Measurements from ENCODE around the gene IDI2.
"Not testable (repeated sequence)": the region's sequence is repeated elsewhere in the genome, so short reads cannot be mapped to it uniquely, and the experiment has no call there.

Gene IDI2

DNA sequence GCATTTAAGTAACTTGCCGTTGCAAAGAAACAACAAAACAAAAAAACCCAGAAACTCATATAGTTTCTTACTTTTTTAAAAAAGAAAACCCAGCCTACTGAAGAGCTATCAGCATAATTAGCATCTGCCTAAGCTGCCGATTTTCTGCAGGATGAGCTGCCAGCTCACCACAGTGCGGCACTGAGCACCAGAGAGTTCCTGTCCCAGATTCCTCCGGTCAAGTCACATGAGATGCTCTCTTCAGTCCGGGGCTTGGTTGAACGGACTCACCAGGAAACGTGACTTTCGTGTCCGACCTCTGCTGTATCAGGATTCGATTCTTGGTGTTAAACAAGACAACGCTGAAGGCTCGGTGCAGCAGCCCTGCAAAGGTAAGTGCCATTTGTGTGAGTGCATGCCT lies 3.2 kb downstream of the IDI2 start:
- no peak for DNase-seq (ENCODE audit: low read depth)
- H3K4me3 ChIP-seq (ENCODE audit: low read depth, low read length), result no peak overlapping the region
- TF ChIP-seq, protein P1, sequence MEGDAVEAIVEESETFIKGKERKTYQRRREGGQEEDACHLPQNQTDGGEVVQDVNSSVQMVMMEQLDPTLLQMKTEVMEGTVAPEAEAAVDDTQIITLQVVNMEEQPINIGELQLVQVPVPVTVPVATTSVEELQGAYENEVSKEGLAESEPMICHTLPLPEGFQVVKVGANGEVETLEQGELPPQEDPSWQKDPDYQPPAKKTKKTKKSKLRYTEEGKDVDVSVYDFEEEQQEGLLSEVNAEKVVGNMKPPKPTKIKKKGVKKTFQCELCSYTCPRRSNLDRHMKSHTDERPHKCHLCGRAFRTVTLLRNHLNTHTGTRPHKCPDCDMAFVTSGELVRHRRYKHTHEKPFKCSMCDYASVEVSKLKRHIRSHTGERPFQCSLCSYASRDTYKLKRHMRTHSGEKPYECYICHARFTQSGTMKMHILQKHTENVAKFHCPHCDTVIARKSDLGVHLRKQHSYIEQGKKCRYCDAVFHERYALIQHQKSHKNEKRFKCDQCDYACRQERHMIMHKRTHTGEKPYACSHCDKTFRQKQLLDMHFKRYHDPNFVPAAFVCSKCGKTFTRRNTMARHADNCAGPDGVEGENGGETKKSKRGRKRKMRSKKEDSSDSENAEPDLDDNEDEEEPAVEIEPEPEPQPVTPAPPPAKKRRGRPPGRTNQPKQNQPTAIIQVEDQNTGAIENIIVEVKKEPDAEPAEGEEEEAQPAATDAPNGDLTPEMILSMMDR (conservative IDR thresholded peaks at IDR 0.05; ENCODE audit: low read depth, low read length), result no peak

DNA sequence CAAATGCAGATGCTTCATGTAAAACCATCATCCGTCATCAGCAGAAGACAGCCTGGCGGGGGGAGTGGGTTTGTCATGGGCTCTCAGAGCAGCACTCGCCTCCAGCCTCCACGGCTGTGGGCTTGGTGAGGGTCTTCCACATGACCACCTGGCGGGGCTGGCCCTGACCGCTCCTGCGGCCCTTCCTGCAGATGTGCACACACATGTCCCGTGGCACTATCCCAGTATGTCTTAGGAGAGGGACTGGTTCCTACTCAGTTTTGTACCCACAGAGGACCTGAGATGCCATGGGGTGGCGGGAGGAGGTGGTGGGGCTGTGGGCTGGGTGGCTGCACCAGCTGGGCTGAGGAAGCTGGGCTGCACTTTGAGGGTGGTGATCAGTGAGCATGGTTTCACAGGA lies 4.7 kb downstream of the IDI2 start:
- H3K4me3 ChIP-seq (ENCODE audit: low read depth, low read length), result no peak overlapping the region
- TF ChIP-seq, protein P1 (conservative IDR thresholded peaks at IDR 0.05; ENCODE audit: low read depth, low read length), result no peak

DNA sequence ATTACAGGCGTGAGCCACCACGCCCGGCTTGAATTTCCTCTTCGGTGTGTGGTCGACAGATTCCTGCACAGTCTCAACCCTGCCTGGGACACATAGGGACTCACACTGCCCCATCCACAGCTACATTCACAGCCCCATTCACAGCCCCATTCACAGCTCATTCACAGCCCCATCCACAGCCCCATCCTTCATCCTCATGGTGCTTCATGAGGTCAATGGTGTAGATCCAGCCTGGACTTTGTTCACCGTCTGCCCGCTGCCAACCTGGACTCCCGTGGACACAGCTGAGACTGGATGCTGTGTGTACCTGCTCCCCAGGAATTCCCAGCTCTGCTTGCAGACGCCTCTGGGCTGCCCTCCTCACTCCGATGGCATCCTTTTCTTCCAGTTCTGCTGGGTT lies 5.2 kb downstream of the IDI2 start:
- DNase-seq (ENCODE audit: low read depth), result no peak
- TF ChIP-seq, protein P1 (conservative IDR thresholded peaks at IDR 0.05; ENCODE audit: low read depth, low read length), result no peak
- no peak overlapping the region for H3K4me3 ChIP-seq (ENCODE audit: low read depth, low read length)

More for the DNA sequence above, 4.7 kb downstream of the IDI2 start:
- no peak for DNase-seq (ENCODE audit: low read depth)

DNA sequence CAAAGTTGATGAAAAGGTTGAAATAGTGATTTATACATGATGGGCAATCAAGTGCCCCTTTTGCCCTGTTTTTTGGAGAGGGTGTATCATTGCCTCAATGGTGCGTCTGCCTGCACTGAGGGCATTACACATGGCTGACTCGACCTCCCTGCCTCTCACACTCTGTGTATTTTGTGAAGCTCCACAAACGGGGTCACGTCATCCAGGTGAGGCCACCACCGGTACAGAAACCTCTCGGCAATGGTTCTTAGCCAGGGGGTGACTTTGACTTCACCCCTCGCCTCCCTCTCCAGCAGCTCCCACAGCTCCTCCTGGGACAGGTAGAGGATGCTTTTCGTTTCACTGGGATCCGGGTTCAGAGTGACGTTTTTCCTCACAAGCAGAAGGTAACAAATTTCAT lies 6.3 kb downstream of the IDI2 start:
- no peak overlapping the region for H3K4me3 ChIP-seq (ENCODE audit: low read depth, low read length)
- DNase-seq (ENCODE audit: low read depth), result no peak
- TF ChIP-seq, protein P1 (conservative IDR thresholded peaks at IDR 0.05; ENCODE audit: low read depth, low read length), result no peak

DNA sequence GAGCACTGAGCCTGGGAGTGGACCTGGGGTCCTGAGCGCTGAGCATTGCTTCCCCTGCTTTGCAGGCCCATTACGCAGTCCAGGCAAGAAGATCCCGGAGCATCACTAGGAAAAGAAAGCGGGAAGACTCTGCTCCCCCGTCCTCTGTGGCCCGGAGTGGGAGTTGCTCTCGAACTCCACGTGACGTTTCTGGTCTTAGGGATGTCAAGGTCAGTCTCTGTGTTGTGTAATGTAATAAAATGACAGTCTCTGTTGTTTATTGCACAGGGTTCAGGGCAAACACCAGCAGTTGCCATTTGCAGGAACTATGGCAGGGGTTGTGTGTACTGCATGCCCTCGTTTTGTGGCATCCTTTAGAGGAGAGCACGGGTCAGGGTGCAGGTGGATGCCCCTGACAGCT lies 10.0 kb downstream of the IDI2 start:
- TF ChIP-seq, protein P1 (conservative IDR thresholded peaks at IDR 0.05; ENCODE audit: low read depth, low read length), result no peak
- DNase-seq (ENCODE audit: low read depth), result no peak
- no peak overlapping the region for H3K4me3 ChIP-seq (ENCODE audit: low read depth, low read length)

DNA sequence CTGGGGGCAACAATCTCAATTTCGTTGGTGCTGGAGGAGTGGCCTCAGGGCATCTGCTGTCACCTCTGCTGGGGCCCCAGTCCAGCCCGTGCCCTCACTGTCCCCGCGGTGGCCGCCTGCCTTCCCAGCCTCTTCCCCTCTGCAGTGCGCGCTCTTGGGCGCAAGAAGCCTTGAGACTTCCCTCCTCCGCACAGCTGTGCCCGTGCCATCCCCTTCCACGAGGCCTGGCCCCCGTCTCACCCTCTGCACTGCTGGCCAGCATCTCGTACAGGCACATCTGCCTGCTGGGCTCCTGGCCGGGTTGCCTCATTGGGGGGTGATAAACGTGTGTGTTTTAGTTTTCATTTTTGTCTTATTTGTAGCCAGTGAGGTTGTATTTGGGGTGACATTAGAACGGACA lies 14.0 kb downstream of the IDI2 start:
- H3K4me3 ChIP-seq (ENCODE audit: low read depth, low read length), result no peak overlapping the region
- TF ChIP-seq, protein P1 (conservative IDR thresholded peaks at IDR 0.05; ENCODE audit: low read depth, low read length), result no peak
- no peak for DNase-seq (ENCODE audit: low read depth)

DNA sequence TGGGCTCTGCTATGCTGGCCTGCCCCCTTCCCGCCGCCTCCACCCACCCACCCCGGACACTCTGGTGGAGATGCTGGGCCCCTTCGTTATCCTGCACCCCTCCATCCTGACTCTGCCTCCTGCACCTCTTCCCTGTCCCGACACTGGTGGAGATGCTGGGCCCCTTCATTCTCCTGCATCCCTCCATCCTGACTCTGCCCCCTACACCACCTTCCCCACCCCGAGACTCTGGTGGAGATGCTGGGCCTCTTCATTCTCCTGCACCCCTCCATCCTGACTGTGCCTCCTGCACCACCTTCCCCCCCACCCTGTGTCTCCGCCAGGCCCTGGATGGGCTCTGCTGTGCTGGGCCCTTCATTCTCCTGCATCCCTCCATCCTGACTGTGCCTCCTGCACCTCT lies 15.0 kb downstream of the IDI2 start:
- TF ChIP-seq, protein P1 (conservative IDR thresholded peaks at IDR 0.05; ENCODE audit: low read depth, low read length), result no peak
- no peak for DNase-seq (ENCODE audit: low read depth)
- no peak overlapping the region for H3K4me3 ChIP-seq (ENCODE audit: low read depth, low read length)

DNA sequence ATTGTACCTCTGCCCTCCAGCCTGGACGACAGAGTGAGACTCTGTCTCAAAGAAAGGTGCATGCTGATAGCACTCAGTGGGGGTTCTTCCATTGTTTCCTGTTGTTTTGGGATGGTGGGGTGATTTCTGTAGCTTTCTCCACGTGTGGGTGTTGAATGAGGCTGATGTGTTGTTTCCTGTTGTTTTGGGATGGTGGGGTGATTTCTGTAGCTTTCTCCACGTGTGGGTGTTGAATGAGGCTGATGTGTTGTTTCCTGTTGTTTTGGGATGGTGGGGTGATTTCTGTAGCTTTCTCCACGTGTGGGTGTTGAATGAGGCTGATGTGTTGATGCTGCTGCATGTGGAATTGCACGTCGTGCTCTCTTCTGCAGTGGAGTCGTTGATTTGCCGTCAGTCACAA lies 15.7 kb downstream of the IDI2 start:
- not testable (repeated sequence) for DNase-seq (ENCODE audit: low read depth); H3K4me3 ChIP-seq (ENCODE audit: low read depth, low read length)
